NCI-H1417 treated with DMSO at 0.1 percent for 48 hours (cell line): ENCODE measurements around the gene CHD9NB.
A peak's percentile ranks its signal among the peaks of the same experiment; 100 is the strongest.

Source experiments
- DNase-seq: peaks from one replicate; lab custom pipeline; 2025; lab: John Stamatoyannopoulos, UW

Gene CHD9NB

DNA sequence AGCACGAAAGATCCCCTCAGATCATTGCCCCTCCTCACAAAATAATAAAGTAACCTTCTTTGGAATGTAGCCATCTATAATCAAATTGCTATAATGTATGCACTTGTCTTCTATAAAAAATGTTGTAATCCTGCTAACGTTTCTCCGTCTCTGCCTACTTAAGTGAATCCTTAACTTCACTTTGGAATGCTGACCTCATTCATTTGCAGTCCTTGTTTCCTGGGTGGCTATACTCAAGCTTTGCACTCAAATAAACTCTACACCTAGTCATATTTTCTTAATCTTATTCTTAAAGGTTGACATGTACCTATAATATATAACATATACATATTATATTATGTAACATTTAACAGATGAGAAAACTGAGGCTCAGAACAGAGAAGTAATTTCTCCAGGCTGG is 22.7 kb downstream of the CHD9NB start:
- no peak for DNase-seq

DNA sequence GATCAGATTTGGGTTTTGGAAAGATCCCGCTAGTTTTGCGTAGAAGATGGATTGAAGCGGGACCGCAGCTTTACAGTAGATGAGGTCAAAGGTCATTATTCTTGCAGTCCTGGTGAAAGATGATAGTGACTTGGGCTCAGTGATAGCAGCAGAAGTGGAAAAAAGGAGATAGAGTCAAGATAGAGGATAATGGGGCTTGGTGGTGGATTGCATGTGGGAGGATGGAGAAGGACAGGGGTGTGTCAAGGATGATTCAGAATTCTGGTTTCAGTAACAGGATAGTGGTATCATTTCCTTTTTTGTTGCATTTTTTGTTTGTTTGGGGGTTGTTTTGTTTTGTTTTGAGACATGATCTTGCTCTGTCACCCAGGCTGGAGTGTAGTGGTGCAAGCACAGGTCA is 28.7 kb downstream of the CHD9NB start:
- no peak for DNase-seq

DNA sequence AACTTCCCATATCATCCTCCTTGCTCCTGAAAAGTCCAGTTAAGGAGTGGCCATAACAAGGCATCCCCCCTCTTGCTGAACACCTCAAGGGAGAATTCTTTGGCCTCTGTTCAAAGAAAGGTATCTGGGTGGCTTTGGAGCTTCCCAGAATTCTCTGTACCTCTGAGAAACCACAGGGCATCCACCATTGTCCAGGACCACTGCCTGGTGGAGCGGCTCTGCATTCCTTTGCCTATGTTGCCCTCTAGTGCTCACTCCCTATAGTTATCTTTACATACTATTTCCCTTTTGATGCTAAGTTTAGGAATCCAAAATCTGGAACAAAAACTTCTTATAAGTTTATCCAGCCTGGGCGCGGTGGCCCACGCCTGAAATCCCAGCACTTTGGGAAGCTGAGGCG is 30.3 kb downstream of the CHD9NB start:
- DNase-seq: peak; percentile 38

DNA sequence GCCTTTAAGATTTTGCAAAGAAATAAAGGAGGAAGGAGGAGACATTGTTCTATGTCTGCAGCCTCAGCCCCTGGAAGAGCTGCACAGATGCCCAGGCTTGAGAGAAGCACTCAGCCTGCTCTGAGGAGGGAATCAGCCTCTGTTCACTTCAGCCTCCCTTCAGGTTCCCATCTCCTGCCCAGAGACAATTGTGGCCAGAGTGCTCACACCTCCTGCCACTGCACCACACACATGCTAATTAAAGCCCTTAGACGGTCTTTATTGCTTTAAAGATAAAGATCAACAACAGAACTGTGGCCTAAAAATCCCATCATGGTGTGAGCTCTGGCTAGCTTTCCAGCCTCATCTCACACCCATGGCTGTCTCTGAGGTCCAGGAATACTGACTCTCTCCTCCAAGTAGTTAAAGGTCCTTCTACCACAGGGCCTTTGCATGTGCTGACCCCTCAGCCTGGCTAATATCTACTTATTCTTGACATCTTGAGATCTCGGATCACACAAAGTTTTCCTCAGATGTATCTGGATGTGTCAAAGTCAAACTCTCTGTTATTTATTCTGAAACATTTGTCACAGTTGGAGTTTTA is 33.8 kb downstream of the CHD9NB start:
- DNase-seq: no peak

DNA sequence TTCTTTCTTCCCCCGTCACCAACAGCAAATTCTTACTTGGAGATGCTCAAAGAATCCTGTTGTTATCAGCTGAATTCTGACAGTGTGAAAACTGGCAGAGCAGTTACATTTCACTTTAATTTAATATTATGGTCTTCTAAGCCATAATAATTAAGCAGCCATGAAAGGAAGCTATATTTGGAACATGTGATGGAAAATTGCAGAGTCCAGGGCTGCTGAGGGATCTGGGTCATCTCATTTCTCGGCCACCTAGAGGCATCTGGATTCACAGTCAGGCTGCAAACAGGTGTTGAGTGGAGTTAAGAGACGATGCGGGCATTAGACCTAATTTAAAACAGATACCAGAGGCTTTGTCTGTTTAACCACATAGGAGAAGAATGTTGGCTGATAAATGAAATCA is 38.4 kb downstream of the CHD9NB start:
- DNase-seq: no peak

DNA sequence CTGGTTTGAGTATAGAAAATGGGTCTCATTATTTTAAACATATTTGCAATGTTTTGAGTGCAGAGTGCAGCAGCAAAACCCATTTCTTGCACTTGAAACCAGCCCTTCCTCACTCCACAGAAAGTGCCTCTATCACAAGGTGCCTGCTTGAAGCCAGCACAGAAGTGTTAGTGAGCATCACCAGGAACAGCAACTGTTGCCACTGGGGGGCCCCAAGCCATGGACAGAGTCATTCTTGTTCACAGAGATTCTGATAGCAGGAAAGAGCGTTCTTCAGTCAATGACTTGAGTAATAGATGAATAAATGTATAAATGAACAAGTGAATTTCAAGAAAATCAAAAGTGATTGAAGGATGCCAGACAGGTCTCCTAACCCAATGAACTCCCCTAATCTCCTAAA is 45.6 kb downstream of the CHD9NB start:
- DNase-seq: no peak

DNA sequence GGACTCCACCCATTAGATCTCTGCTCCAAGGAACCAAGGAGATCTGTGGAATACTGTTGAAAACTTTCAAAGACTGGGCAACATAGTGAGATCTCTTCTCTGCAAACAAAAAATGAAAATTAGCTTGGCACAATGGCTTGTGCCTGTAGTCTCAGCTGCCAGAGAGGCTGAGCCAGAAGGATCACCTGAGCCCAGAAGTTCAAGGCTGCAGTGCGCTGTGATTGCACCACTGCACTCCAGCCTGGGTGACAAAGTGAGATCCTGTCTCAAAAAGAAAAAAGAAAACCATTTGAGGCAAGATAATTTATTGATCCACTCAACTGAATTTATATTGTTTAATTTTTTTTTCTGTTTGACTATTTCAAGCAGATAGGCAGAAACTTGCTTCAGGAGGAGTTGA is 54.8 kb downstream of the CHD9NB start:
- DNase-seq: no peak

DNA sequence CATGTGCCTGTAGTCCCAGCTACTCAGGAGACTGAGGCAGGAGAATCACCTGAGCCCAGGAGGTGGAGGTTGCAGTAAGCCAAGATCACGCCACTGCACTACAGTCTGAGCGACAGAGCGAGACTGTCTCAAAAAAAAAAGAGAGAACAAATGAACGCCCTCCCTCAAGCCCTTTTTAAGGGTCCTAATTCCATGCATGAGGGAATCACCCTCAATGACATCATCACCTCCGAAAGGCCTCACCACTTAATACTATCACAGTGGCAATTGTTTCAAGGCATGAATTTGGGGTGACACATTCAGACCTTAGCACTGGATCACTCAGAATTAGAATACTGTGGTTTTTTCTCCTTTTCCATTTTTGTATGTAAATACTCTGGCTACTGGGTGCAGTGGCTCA is 57.8 kb downstream of the CHD9NB start:
- DNase-seq: no peak

DNA sequence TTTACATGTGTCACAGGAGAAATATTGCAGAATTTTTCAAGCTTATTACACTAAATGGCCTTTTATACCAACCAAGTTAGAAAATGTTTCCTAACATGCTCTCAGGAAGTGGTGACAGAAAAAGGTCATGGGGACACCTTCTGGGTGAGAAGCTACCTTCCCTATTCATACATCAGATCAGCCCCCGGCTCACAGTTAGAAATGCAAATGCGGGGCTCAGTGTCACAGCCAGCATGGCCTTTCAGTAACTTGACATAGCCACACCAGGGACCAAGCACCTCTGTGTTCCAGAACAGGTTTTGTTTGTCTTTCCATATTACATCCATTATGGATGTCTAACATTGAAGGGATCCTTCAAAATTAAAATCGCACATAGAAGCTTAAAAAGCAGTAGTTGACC is 59.5 kb downstream of the CHD9NB start:
- no peak for DNase-seq

DNA sequence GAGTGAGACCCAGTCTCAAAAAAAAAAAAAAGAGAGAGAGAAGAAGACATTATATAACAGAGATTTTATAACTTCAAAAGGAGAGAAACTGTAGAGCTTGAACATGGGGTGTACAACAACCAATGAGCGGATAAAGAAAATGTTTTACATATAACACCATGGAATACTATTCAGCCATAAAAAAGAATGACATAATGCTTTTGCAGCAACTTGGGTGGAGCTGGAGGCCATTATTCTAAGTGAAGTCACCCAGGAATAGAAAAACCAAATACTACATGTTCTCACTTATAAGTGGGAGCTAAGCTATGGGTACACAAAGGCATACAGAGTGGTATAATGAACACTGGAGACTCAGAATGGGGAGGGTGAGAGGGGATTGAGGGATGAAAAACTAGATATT is 61.1 kb downstream of the CHD9NB start:
- no peak for DNase-seq
